GM19468 (cell line): Measurements from ENCODE around the gene ZKSCAN3.

ENCODE experiments used
- ATAC-seq: cut with Tn5 transposase; IDR thresholded peaks from one replicate; pipeline ENCODE4 v1.9.1; 2021; ENCODE audit warnings: mild to moderate bottlenecking, moderate library complexity, moderate number of reproducible peaks; ENCODE audit not compliant: unreplicated experiment; ENCODE audit errors: extremely low read depth

ZKSCAN3 gene

GRCh38 chr6:28413681-28414080 is 63.9 kb downstream of the ZKSCAN3 start:
- ATAC-seq, result no peak
